Testis (tissue), 3 donors: ENCODE results near the gene ARR3. TPM values are rescaled to one million over a fixed set of nuclear protein-coding genes. Genes with fewer than 3 reads are reported as not detected.
"Not testable (repeated sequence)": the region's sequence is repeated elsewhere in the genome, so short reads cannot be mapped to it uniquely, and the experiment has no call there.

Experiments used
- DNase-seq: peaks from one replicate; pipeline ENCODE4 v3.0.0-alpha.2; 2019
- H3K27ac ChIP-seq, 2 donors: fragments of 200-600 bp; sonication (generic); one replicate each; pipeline ENCODE4 v1.5.1; 2019
- H3K27me3 ChIP-seq: fragments of 200-600 bp; sonication (generic); one replicate; pipeline ENCODE4 v1.5.1; 2019
- H3K36me3 ChIP-seq: fragments of 200-600 bp; sonication (generic); one replicate; pipeline ENCODE4 v1.5.1; 2017; ENCODE audit warnings: low read depth; ENCODE audit errors: missing control alignments
- H3K4me1 ChIP-seq: fragments of 200-600 bp; sonication (generic); one replicate; pipeline ENCODE4 v1.5.1; 2019
- H3K4me3 ChIP-seq, 2 donors: fragments of 200-600 bp; sonication (generic); one replicate each; pipeline ENCODE4 v1.5.1; 2017 to 2019
- H3K9me3 ChIP-seq: fragments of 200-600 bp; sonication (generic); one replicate; pipeline ENCODE4 v1.5.1; 2017
- POLR2A ChIP-seq: fragments of 450-650 bp; IDR thresholded peaks from one replicate; pipeline ENCODE4 v1.6.1; 2017; ENCODE audit warnings: antibody characterized with exemption, mild to moderate bottlenecking, moderate library complexity
- WGBS, 2 donors: methylation state at CpG; one replicate each; pipeline ENCODE4 v1.1.5; 2018; 5-methylcytosine and 5-hydroxymethylcytosine counted together
- intact Hi-C: fragments of 100-400 bp; cut with DNase I; formaldehyde crosslinking; loops from one replicate; pipeline ENCODE4 v1.15.1; 2023; ENCODE audit warnings: low total_unique reads
- polyA plus RNA-seq: library from polyadenylated mRNA; stranded (reverse); fragments of 350-450 nt; fragmentation: Illumina TruSeq; extraction: RNeasy Lipid Tissue Mini Kit (QIAGEN cat#74804); gene quantifications from one replicate; pipeline ENCODE4 v1.2.3, GENCODE V29; 2014; ENCODE audit warnings: low read depth, low replicate concordance; ENCODE audit not compliant: insufficient read depth
- total RNA-seq, 2 donors: library from RNA; depleted of rRNA; stranded (reverse); fragments of >200 nt; gene quantifications; one replicate each; pipeline ENCODE4 v1.2.3, GENCODE V29; 2016
- TF ChIP-seq, protein P1 (sequence below), 3 experiments: fragments of 450-650 bp in 2 of 3; fragments of 200-600 bp in 1 of 3; sonication (generic) in 1 of 3; IDR thresholded peaks; one replicate each; pipeline ENCODE4 v1.5.1; 2016 to 2019; ENCODE audit warnings: antibody characterized with exemption in 3 of 3, mild to moderate bottlenecking in 2 of 3, moderate library complexity in 1 of 3

The ARR3 gene
- total and polyA plus RNA-seq, 3 donors from 2014 or later = not detected

DNA sequence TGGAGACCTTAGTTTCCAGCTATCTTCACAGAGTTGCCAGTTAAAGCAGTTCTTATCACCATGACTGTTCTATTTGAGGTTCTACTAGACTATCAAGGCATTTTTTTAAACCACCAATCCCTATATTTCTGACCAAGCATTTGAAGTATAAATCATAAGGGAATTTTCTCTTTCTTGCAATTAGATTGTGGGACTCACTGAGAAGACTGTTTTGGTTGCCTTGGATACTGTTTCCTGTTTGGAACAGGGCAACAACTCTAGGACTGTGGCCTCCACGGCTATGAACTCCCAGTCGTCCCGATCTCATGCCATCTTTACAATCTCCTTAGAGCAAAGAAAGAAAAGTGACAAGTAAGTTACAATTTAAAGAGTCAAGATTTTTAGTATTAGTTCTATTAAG is 33.6 kb downstream of the ARR3 start:
- TF ChIP-seq, protein P1, sequence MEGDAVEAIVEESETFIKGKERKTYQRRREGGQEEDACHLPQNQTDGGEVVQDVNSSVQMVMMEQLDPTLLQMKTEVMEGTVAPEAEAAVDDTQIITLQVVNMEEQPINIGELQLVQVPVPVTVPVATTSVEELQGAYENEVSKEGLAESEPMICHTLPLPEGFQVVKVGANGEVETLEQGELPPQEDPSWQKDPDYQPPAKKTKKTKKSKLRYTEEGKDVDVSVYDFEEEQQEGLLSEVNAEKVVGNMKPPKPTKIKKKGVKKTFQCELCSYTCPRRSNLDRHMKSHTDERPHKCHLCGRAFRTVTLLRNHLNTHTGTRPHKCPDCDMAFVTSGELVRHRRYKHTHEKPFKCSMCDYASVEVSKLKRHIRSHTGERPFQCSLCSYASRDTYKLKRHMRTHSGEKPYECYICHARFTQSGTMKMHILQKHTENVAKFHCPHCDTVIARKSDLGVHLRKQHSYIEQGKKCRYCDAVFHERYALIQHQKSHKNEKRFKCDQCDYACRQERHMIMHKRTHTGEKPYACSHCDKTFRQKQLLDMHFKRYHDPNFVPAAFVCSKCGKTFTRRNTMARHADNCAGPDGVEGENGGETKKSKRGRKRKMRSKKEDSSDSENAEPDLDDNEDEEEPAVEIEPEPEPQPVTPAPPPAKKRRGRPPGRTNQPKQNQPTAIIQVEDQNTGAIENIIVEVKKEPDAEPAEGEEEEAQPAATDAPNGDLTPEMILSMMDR (IDR thresholded peaks at IDR 0.05) = no peak
- no peak for TF ChIP-seq POLR2A
- Histone ChIP-seq H3K9me3 (no peaks in the 10 kb centered on the region), H3K27me3 (no peaks in the 10 kb centered on the region), H3K4me1 (no peaks in the 10 kb centered on the region), H3K4me3 (no peak overlapping the region), H3K36me3 (no peaks in the 10 kb centered on the region), H3K27ac (no peak overlapping the region)
- no peak for DNase-seq
- intact Hi-C loops = no loop called here
- WGBS, 2 donors = 67 to 71% methylated on average over 3 of the region's 3 CpGs

DNA sequence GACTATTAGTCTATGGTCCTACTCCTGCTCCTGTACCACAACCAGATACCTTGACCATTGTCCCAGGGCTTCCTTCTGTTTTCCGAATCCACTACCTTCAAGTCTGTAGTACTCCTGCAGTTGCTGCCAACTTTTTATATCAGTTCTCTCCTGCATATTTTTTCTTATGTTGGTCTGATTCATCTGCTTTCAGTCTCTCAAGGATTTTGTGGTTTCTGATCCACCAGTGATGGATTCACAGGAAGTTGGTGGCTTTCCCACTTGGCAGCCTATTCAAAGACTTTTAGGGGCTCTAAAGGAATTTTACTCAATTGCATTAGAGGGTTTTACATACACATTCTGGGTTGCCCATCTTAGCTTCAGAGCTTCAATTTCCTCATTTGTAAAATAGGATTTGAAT is 45.4 kb downstream of the ARR3 start:
- DNase-seq = no peak
- Histone ChIP-seq H3K4me1 (no peaks in the 10 kb centered on the region), H3K4me3 (no peak overlapping the region), H3K36me3 (no peaks in the 10 kb centered on the region), H3K9me3 (no peaks in the 10 kb centered on the region), H3K27me3 (no peaks in the 10 kb centered on the region), H3K27ac (no peak overlapping the region)
- TF ChIP-seq, protein P1 (IDR thresholded peaks at IDR 0.05) = no peak
- no peak for TF ChIP-seq POLR2A
- intact Hi-C loops = no loop called here
- WGBS, 2 donors = 89 to 100% methylated on average over 1 of the region's 1 CpG

DNA sequence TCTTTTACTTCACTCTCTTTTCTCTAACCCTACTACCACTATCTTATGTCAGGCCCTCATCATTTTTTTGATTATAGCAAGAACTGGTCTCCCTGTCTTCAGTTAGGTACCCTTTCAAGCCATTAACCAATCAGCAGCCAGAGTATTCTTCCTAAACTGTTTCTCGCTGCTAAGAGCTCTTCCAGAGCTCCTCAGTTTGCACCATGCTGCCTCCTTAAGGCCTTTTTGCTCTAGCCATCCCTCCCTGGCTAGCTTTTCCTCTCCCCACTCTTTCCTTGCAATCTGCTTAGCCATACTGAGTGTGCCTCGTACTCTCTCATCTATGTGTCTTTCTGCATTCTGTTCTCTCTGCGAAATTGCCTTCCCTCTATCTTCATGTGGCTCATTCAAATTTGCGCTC is 54.6 kb downstream of the ARR3 start:
- intact Hi-C loops = no loop called here
- TF ChIP-seq, protein P1 (IDR thresholded peaks at IDR 0.05) = no peak
- no peak for TF ChIP-seq POLR2A
- Histone ChIP-seq H3K9me3 (no peaks in the 10 kb centered on the region), H3K4me1 (no peaks in the 10 kb centered on the region), H3K36me3 (no peaks in the 10 kb centered on the region), H3K4me3 (no peak overlapping the region), H3K27ac (no peak overlapping the region), H3K27me3 (no peaks in the 10 kb centered on the region)
- DNase-seq = no peak
- 98 to 100% methylated on average over 4 of the region's 4 CpGs for WGBS, 2 donors

DNA sequence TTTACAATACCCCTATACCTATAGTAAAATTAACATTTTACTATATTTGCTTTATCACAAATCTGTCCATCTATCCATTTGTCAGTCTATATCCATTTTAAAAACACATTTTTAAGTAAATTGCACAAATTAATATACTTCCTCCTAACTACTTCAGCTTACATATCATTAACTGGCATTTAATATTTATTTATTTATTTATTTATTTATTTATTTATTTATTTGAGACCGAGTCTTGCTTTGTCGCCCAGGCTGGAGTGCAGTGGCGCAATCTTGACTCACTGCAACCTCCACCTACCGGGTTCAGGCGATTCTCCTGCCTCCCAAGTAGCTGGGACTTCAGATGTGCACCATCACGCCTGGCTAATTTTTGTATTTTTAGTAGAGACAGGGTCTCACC is 55.5 kb downstream of the ARR3 start:
- H3K9me3 ChIP-seq, H3K27ac ChIP-seq, DNase-seq, H3K4me3 ChIP-seq, H3K27me3 ChIP-seq, H3K4me1 ChIP-seq, intact Hi-C loops, H3K36me3 ChIP-seq: not testable (repeated sequence)
- 92 to 96% methylated on average over 6 of the region's 6 CpGs for WGBS, 2 donors

DNA sequence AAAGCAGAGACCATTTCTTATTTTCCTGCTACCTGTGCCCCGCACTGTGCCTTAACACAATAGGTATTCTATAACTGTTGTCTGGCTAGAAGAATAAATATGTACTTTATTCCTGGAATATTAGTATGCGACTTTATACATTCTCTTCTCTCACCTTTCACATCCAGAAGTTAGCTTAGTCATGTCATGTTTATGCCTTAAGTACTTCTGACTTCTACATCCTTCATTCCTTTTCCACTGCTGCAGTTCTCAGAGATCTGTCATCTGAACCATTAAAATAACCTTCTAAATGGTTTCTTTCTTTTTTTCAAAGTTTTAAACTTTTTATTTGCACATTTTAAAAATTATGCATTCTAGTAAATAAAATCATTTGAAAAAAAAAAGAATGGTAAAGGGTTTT is 56.2 kb downstream of the ARR3 start:
- DNase-seq = no peak
- intact Hi-C loops = no loop called here
- no peak overlapping the region for H3K4me3 ChIP-seq
- H3K27ac ChIP-seq = no peak overlapping the region
- 91 to 94% methylated on average over 2 of the region's 2 CpGs for WGBS, 2 donors
- H3K36me3 ChIP-seq = no peaks in the 10 kb centered on the region
- H3K4me1 ChIP-seq = no peaks in the 10 kb centered on the region
- no peaks in the 10 kb centered on the region for H3K27me3 ChIP-seq
- no peaks in the 10 kb centered on the region for H3K9me3 ChIP-seq
- TF ChIP-seq POLR2A = no peak
- TF ChIP-seq, protein P1 (IDR thresholded peaks at IDR 0.05) = no peak
